GM12892 (cell line): ENCODE data around the gene ATP10A.
"Not testable (repeated sequence)": the region's sequence is repeated elsewhere in the genome, so short reads cannot be mapped to it uniquely, and the experiment has no call there.

Experiments used
- DNase-seq: peaks from one replicate; pipeline ENCODE4 v3.0.0; 2011; ENCODE audit not compliant: insufficient read length
- FAIRE-seq: peaks from 2 replicates; lab custom pipeline; 2011; peaks lifted over from hg19 to GRCh38; lab: Jason Lieb, UNC
- POLR2A ChIP-seq: IDR thresholded peaks from 2 replicates; pipeline ENCODE4 v1.6.1; 2011; ENCODE audit warnings: low read depth, low read length, control low read depth
- POLR2AphosphoS5 ChIP-seq: IDR thresholded peaks from 2 replicates; pipeline ENCODE4 v1.6.1; 2011; ENCODE audit warnings: low read depth, low read length, control low read depth
- TAF1 ChIP-seq: IDR thresholded peaks from 2 replicates; pipeline ENCODE4 v1.6.1; 2011; ENCODE audit warnings: low read depth, mild to moderate bottlenecking, control low read depth, low read length, borderline replicate concordance

ATP10A gene

DNA sequence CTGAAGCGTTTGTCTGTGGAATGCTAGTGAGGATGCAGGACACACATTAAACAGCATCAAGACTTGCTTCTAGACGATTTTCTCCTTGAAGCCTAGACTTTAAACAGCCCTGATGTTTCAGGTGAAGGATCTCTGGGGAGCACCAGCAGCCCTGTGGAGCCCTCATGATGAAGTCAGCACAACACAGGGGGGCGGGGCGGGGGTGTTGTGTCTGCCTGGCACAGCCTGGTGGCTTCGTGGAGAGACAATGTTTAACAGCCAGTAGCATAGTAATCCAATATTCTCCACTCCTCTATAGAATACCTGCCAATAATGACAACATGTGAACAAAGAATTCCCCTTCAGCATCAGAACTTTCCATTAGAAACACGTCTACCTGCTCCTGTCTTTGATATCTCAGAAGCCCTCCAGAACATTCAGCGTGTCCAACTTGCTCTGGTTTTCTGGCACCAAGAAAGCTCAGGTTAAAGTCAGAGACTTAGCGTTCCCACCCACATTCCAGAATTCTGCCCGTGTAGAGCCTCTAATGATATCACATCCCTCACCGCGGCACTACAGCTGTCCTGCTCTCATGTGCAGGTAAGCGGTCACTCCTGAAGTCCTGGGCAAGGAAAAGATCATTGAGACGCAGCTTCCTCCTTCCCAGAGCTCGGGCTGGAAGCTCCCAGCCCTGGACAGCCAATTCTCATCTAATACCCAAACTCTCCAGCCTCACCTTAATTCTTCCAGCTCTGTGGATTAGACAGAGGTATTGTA is 98.0 kb downstream of the ATP10A start:
- no peak for FAIRE-seq
- no peak for DNase-seq

DNA sequence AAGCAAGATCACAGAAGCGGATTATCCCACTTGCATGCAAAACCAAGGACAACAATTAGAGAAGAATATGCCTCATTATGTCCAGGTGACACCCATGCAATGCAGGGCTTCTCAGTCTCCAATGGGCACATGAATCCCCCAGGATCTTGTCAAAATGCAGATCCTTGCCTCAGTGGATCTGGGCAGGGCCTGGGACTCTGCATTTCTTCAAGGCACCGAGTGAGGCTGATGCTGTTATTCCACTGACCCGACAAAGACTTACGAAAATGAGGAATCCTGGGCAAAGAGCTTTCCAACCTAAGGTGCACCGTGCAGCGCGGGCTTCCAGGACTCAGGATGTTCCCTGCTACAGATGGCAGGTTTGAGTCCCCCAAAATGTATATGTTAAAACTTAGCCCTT is 99.2 kb downstream of the ATP10A start:
- no peak for FAIRE-seq
- no peak for DNase-seq
- TF ChIP-seq TAF1 = no peak
- TF ChIP-seq POLR2AphosphoS5 = no peak
- no peak for TF ChIP-seq POLR2A

More for the DNA sequence above, 98.0 kb downstream of the ATP10A start:
- TF ChIP-seq TAF1 = no peak
- no peak for TF ChIP-seq POLR2AphosphoS5
- no peak for TF ChIP-seq POLR2A

DNA sequence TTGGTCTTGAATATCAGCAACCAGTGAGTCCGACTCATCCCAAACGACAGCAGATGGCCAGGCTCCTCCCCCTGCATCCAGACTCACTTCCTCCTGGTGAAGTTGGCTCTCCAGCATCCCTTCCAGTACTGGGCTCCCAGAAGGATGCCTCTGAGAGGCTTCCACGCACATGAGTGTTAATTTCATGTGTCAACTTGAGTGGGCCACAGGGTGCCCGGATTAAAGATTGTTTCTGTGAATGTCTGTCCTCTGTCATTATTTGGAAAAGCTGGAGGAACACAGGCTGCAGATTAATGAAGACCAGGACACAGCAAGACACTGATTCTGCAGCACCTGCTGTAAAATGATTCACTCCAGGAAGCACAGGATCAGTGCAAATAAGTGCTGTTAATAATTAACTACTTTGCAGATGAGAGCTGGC is 99.8 kb downstream of the ATP10A start:
- TF ChIP-seq POLR2AphosphoS5 (no peak), POLR2A (no peak), TAF1 (no peak)
- no peak for FAIRE-seq
- no peak for DNase-seq

DNA sequence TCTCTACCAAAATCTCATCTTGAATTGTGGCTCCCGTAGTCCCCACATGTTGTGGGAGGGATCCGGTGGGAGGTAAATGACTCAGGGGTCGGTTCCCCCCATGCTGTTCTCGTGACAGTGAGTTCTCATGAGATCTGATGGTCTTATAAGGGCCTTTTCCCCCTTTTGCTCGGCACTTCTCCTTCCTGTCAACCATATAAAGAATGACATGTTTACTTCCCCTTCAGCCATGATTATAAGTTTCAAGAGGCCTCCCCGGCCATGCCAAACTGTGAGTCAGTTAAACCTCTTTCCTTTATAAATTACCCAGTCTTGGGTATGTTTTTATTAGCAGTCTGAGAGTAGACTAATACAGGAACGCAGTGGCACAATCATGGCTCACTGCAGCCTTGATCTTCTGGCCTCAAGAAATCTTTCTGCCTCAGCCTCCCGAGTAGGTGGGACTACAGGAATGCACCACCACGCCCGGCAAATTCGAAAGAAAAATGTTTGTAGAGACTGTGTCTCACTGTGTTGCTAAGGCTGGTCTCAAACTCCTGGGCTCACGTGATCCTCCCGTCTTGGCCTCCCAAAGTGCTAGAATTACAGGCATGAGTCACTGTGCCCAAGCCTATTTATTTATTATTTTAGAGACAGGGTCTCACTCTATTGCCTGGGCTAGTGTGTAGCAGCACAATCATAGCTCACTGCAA is 101.0 kb downstream of the ATP10A start:
- FAIRE-seq = no peak
- DNase-seq = no peak

DNA sequence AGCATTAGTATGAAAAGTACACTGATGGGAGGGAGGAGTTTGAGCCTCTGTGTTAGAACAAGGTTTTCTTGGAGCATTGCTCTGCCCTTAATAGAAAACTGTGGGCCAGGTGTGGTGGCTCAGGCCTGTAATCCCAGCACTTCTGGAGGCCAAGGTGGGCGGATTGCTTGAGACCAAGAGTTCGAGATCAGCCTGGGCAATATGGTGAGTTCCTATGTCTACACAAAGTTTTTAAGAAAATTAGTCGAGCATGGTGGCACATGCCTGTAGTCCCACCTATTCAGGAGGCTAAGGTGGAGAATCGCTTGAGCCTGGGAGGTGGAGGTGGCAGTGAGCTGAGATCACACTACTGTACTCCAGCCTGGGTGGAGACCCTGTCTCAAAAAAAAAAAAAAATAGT is 103.7 kb downstream of the ATP10A start:
- TF ChIP-seq POLR2AphosphoS5 (no peak), TAF1 (no peak), POLR2A (no peak)
- no peak for DNase-seq
- no peak for FAIRE-seq

More for the DNA sequence above, 101.0 kb downstream of the ATP10A start:
- TF ChIP-seq TAF1 (no peak), POLR2AphosphoS5 (no peak), POLR2A (no peak)

DNA sequence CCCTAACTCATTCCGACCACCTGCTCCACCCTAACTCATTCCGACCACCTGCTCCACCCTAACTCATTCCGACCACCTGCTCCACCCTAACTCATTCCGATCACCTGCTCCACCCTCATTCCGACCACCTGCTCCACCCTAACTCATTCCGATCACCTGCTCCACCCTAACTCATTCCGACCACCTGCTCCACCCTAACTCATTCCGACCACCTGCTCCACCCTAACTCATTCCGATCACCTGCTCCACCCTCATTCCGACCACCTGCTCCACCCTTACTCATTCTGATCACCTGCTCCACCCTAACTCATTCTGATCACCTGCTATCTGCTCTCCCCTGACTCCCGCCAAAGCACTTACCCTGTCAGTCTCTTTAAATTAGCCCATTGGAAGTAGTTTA is 104.5 kb downstream of the ATP10A start:
- DNase-seq, FAIRE-seq: not testable (repeated sequence)

DNA sequence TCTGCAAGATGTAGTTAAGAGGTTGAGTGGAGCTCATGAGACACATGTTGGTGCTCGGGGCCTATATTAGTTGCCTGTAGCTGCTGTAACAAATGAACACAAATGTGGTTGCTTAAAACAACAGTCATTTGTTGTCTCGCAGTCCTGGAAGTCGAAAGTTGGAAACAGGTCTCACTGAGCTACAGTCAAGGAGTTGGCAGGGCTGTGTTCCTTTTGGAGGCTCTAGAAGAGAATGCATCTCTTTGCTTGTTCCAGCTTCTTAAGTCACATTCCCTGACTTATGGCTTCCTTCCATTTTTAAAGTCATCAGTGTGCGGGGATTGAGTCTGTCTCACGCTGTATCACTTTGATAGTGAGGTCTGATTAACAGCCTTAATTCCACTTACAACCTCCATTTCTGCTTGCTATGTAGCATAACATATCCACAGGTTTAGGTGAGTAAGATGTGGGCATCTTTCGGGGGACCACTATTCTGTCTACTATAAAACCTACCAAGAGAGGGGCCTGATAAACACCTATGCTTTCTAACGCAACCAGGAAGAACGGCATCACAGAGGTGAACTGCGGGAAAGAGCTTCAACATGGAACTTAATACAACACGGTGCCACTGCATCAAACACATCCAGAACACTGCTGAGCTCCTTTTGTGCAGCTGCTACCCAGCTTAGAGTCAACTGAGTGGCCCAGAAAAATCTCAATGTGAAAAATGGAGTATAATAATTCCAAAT is 119.4 kb downstream of the ATP10A start:
- TF ChIP-seq POLR2A = no peak
- TF ChIP-seq POLR2AphosphoS5 = no peak
- TF ChIP-seq TAF1 = no peak
- no peak for DNase-seq
- no peak for FAIRE-seq

DNA sequence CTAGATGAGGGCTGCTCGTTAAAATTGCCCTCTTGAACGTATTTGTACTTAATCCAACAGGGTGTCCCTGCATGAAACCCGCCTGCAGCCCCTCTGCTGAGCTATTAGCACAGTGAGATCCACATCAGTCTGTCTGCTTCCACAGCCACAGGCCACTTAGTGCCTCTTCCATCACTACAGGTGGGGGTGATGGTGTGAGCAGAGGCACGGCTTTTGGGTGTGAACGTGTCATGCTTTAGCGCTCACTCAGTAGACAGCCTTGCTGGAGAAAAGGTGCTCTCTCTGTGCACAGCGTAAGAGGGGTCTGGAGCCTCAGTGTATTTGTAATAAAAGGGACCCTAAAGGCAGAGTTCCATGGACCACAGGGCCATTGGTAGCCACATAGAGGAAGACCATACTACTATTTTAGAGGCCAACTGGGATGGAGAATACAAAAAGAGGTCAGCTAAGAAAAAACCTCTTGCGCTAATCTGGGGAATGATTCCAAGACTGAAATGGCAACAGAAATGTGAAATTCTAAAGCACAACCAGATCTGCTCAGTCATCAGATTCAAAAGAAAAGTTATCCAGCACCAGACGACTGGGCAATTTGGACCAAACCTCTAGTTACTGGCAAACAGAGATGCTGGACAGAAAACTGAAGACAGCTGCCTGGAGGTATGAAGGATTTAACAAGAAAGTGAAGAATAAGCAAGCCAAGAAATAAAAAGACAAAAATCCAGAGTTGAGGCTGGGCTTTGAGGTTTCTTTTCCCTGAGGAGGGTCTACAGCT is 120.2 kb downstream of the ATP10A start:
- TF ChIP-seq POLR2AphosphoS5 (no peak), TAF1 (no peak), POLR2A (no peak)
- no peak for DNase-seq
- no peak for FAIRE-seq

DNA sequence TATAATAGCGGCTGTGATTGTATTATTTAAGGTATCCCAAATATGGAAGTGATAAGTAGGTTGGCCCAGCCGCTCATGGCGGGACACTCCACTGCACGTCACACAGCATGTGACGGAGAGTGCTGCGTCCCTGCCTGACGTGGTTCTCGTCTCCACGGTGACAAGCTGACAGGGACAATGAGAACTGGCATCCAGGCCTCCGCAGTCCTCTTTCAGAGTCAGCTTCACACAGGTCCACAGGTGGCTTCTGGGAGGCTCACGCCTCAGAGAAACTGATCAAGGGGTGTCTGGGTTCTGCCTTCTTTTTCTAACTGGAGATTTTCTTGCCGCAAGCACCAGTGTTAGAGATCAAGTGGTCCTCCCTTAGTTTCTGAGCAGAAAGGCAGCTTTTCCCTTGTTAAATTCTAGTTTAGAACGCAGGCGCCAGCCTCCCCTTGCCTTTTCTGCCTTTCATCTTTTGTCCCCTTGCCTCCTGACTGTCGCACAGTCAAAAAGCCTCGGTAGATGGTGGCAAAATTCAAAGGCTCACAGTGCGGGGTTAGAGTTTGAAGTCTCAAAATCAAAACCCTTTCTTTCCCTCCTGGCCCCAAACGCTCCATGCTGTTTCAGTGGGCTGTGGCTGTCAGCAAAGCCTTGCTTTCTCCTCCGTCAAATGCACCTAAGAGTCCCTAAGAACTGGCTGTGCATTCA is 120.9 kb downstream of the ATP10A start:
- no peak for FAIRE-seq
- TF ChIP-seq POLR2A (no peak), TAF1 (no peak), POLR2AphosphoS5 (no peak)
- DNase-seq = no peak

DNA sequence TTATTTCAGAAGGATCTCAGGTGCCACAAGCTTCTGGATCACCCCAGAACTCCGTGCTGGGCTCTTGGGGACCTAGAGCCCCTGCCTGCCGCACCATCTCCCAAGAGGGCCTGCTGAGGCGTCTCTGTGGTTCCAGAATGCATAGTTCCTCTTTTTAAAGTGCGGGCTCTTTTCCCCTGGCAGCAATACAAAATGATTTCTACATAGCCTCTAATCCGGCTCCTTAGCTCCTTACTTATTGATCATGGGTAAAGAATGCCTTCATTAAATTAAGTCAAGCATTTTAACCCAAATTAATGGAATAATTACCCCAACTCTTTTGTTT is 121.9 kb downstream of the ATP10A start:
- FAIRE-seq = no peak
- TF ChIP-seq POLR2AphosphoS5 = no peak
- no peak for TF ChIP-seq TAF1
- no peak for TF ChIP-seq POLR2A
- no peak for DNase-seq
